Measurements from ENCODE around the gene POU6F2. TPM values are rescaled to one million over a fixed set of nuclear protein-coding genes. Genes with fewer than 3 reads are reported as not detected.

POU6F2 gene
- total and polyA plus RNA-seq, 5 donors: 0.81 to 3.4 (median 2.9) TPM

DNA sequence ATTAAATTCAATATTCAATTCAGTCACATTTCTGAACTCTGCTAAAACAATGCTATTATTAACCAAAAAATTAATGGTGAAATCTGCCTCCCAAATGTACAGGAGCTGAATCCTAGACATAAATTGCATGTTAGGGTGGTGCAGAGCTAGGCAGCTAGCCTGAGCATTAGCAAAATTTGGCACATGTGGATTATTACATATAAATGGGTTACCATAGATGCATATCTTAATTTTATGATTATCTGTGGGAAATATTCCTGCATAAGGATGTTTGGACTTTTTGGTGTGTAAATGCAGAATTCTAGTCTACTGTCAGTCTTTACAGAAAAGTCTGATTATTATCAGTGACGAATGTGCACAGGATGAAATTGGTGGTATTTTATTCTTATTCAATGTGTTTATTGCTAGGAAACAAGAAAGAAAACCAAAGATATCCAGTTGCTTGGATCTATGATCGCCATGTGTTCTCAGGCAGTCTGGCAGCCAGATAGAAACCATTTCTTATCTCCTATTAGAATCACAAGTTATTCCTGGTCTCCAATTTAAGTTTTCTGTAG, 150.7 kb downstream of the POU6F2 start:
- Histone ChIP-seq H3K4me1 (ENCODE audit: control insufficient read depth, insufficient read depth, low read length) (no peaks in the 10 kb centered on the region), H3K27ac (ENCODE audit: low read length) (no peak overlapping the region), H3K4me3 (ENCODE audit: low read length) (no peak overlapping the region), H3K9me3 (ENCODE audit: control insufficient read depth, low read length) (no peaks in the 10 kb centered on the region), H3K27me3 (ENCODE audit: control insufficient read depth, insufficient read depth) (no peaks in the 10 kb centered on the region)
- DNase-seq (no peak), ATAC-seq (no peak)
- WGBS: 78% methylated on average over 2 of the region's 2 CpGs
- intact Hi-C loops (cut with DNase I): no loop called here

DNA sequence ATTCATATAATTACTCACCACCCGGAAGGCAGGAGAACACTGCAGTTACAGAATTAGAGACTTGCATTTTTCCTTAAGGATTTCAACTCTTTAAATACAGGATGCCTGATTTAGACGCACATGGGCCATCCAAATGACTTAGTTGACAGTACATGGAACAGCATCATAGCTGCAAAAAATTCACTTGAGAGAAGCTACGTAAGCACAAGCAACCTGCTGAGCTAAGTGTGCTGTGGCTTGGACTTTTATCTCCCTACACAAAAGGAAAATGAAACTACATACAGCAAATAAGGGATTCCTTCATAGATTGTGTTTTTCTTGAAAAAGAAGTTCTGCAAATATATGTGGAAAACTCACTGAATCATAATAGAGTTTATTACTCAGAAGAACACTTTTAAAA, 152.6 kb downstream of the POU6F2 start:
- ATAC-seq: no peak
- intact Hi-C loops (cut with DNase I): no loop called here
- WGBS: 69% methylated on average over 3 of the region's 3 CpGs
- Histone ChIP-seq H3K4me1 (ENCODE audit: control insufficient read depth, insufficient read depth, low read length) (no peaks in the 10 kb centered on the region), H3K4me3 (ENCODE audit: low read length) (no peak overlapping the region), H3K27ac (ENCODE audit: low read length) (no peak overlapping the region), H3K9me3 (ENCODE audit: control insufficient read depth, low read length) (no peaks in the 10 kb centered on the region), H3K27me3 (ENCODE audit: control insufficient read depth, insufficient read depth) (no peaks in the 10 kb centered on the region)
- DNase-seq: no peak

- intact Hi-C loops (cut with DNase I): no loop called here
- no peak overlapping the region for H3K4me3 ChIP-seq (ENCODE audit: low read length)
Measured at GRCh38 chr7:39130857-39131526, 153.3 kb downstream of the POU6F2 start.

DNA sequence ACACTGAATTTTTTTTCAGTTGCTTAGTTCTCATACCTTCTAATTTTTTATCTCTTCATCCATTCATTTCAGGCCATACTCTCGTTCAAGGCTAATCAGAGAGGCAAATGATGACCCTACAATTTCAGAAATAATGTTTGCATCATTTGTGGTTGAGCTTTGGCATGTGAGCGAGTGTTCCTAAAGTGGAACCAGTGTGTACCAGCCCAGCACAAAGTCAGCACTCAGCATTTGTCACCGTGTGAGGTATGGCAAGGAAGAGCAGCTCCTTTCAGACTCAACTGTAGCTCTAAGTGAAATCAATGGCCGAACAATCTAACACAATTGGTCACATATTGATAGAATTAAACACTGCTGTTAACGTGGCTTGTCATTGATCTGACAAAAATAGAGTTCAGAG, 154.6 kb downstream of the POU6F2 start:
- Histone ChIP-seq H3K27me3 (ENCODE audit: control insufficient read depth, insufficient read depth) (no peaks in the 10 kb centered on the region), H3K27ac (ENCODE audit: low read length) (no peak overlapping the region), H3K9me3 (ENCODE audit: control insufficient read depth, low read length) (no peaks in the 10 kb centered on the region), H3K4me3 (ENCODE audit: low read length) (no peak overlapping the region), H3K4me1 (ENCODE audit: control insufficient read depth, insufficient read depth, low read length) (no peaks in the 10 kb centered on the region)
- intact Hi-C loops (cut with DNase I): no loop called here
- DNase-seq (no peak), ATAC-seq (no peak)
- 73% methylated on average over 5 of the region's 5 CpGs for WGBS

More at GRCh38 chr7:39130857-39131526, 153.3 kb downstream of the POU6F2 start:
- Histone ChIP-seq H3K27ac (ENCODE audit: low read length) (no peak overlapping the region), H3K4me1 (ENCODE audit: control insufficient read depth, insufficient read depth, low read length) (no peaks in the 10 kb centered on the region), H3K9me3 (ENCODE audit: control insufficient read depth, low read length) (no peaks in the 10 kb centered on the region), H3K27me3 (ENCODE audit: control insufficient read depth, insufficient read depth) (no peaks in the 10 kb centered on the region)
- DNase-seq: no peak
- no peak for ATAC-seq
- WGBS: 73% methylated on average over 26 of the region's 26 CpGs

- Histone ChIP-seq H3K27ac (ENCODE audit: low read length) (no peak overlapping the region), H3K4me1 (ENCODE audit: control insufficient read depth, insufficient read depth, low read length) (no peaks in the 10 kb centered on the region), H3K9me3 (ENCODE audit: control insufficient read depth, low read length) (no peaks in the 10 kb centered on the region), H3K4me3 (ENCODE audit: low read length) (no peak overlapping the region), H3K27me3 (ENCODE audit: control insufficient read depth, insufficient read depth) (no peaks in the 10 kb centered on the region)
- DNase-seq (no peak), ATAC-seq (no peak)
- intact Hi-C loops (cut with DNase I): no loop called here
- 81% methylated on average over 4 of the region's 4 CpGs for WGBS
Measured at GRCh38 chr7:39133088-39133487, 155.4 kb downstream of the POU6F2 start.

DNA sequence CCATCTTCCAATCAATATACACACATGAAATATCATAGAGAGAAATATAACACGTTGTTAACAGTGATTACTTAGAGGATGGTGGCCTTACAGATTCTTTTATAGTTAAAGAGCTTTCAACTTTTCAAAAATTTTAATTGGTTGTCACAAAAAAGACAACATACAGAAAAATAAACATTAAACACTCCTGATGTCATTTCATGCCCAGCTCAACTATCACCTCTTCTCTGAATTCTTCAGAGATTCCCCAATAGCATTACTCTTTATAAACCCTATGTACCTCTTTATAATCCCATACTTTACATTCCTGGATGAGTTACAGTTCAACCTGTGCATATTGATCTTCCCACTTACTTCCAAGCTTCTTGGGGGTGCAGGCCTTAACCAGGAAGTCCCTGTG, 159.8 kb downstream of the POU6F2 start:
- Histone ChIP-seq H3K4me3 (ENCODE audit: low read length) (no peak overlapping the region), H3K4me1 (ENCODE audit: control insufficient read depth, insufficient read depth, low read length) (no peaks in the 10 kb centered on the region), H3K27ac (ENCODE audit: low read length) (no peak overlapping the region), H3K9me3 (ENCODE audit: control insufficient read depth, low read length) (no peaks in the 10 kb centered on the region), H3K27me3 (ENCODE audit: control insufficient read depth, insufficient read depth) (no peaks in the 10 kb centered on the region)
- no peak for DNase-seq
- WGBS: 83% methylated on average over 1 of the region's 1 CpG
- intact Hi-C loops (cut with DNase I): no loop called here
- ATAC-seq: no peak

DNA sequence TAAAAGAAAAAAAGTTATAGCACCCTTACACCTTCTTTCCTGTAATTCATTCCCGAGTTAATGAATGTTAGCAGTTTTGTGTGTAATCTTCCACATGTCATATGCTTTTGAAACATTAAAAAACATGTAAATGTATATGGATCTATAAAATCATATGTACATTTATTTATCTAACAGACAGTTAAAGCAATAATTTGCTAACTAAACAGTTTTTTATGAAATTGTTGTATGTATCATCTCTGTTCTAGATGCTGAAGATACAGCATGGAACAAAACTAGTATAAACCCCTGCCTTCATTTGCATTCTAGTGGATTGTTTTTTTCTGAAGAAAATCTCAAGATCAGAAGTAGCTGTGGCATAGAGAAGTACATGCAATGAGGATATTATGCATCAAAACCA, 165.0 kb downstream of the POU6F2 start:
- WGBS: 83% methylated on average over 1 of the region's 1 CpG
- H3K9me3 ChIP-seq (ENCODE audit: control insufficient read depth, low read length): no peaks in the 10 kb centered on the region
- intact Hi-C loops (cut with DNase I): no loop called here
- no peaks in the 10 kb centered on the region for H3K27me3 ChIP-seq (ENCODE audit: control insufficient read depth, insufficient read depth)
- no peak overlapping the region for H3K27ac ChIP-seq (ENCODE audit: low read length)
- no peaks in the 10 kb centered on the region for H3K4me1 ChIP-seq (ENCODE audit: control insufficient read depth, insufficient read depth, low read length)
- ATAC-seq (no peak), DNase-seq (no peak)
- H3K4me3 ChIP-seq (ENCODE audit: low read length): no peak overlapping the region

- H3K9me3 ChIP-seq (ENCODE audit: control insufficient read depth, low read length): no peaks in the 10 kb centered on the region
- intact Hi-C loops (cut with DNase I): no loop called here
- no peak for ATAC-seq
Measured at GRCh38 chr7:39144420-39144819, 166.7 kb downstream of the POU6F2 start.

GRCh38 chr7:39145283-39145682, 167.6 kb downstream of the POU6F2 start:
- H3K9me3 ChIP-seq (ENCODE audit: control insufficient read depth, low read length): no peaks in the 10 kb centered on the region
- H3K27ac ChIP-seq (ENCODE audit: low read length): no peak overlapping the region
- no peaks in the 10 kb centered on the region for H3K4me1 ChIP-seq (ENCODE audit: control insufficient read depth, insufficient read depth, low read length)
- no peak for ATAC-seq
- H3K4me3 ChIP-seq (ENCODE audit: low read length): no peak overlapping the region
- no peak for DNase-seq
- intact Hi-C loops (cut with DNase I): no loop called here
- WGBS: 82% methylated on average over 3 of the region's 3 CpGs
- no peaks in the 10 kb centered on the region for H3K27me3 ChIP-seq (ENCODE audit: control insufficient read depth, insufficient read depth)

More at GRCh38 chr7:39144420-39144819, 166.7 kb downstream of the POU6F2 start:
- Histone ChIP-seq H3K27me3 (ENCODE audit: control insufficient read depth, insufficient read depth) (no peaks in the 10 kb centered on the region), H3K27ac (ENCODE audit: low read length) (no peak overlapping the region), H3K4me3 (ENCODE audit: low read length) (no peak overlapping the region), H3K4me1 (ENCODE audit: control insufficient read depth, insufficient read depth, low read length) (no peaks in the 10 kb centered on the region)
- 75% methylated on average over 1 of the region's 1 CpG for WGBS
- DNase-seq: no peak

- no peaks in the 10 kb centered on the region for H3K27me3 ChIP-seq (ENCODE audit: control insufficient read depth, insufficient read depth)
- ATAC-seq: no peak
- H3K4me3 ChIP-seq (ENCODE audit: low read length): no peak overlapping the region
- DNase-seq: no peak
- intact Hi-C loops (cut with DNase I): no loop called here
- H3K4me1 ChIP-seq (ENCODE audit: control insufficient read depth, insufficient read depth, low read length): no peaks in the 10 kb centered on the region
- no peak overlapping the region for H3K27ac ChIP-seq (ENCODE audit: low read length)
- no peaks in the 10 kb centered on the region for H3K9me3 ChIP-seq (ENCODE audit: control insufficient read depth, low read length)
Measured at GRCh38 chr7:39145935-39146334, 168.2 kb downstream of the POU6F2 start.

GRCh38 chr7:39152701-39153100, 175.0 kb downstream of the POU6F2 start:
- ATAC-seq: no peak

DNA sequence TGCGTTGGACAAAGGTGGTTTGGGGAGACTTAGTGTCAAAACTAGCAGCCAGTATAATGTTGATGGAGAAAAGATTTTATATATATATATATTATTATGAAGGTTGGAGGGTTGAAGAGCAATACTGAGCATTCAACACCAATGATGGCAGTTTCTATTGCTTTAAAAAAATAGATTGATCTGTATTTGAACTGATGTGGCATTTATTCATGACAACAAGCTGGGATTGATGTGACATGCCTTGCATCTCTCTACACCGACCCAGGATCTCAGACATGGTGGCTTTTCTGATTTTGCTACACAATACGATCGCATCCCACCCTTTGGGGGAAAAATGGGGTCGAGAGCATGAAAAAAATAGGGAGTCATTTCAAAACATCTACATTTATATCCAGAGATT, 175.4 kb downstream of the POU6F2 start:
- DNase-seq: no peak
- Histone ChIP-seq H3K27me3 (ENCODE audit: control insufficient read depth, insufficient read depth) (no peaks in the 10 kb centered on the region), H3K4me3 (ENCODE audit: low read length) (no peak overlapping the region), H3K27ac (ENCODE audit: low read length) (no peak overlapping the region), H3K9me3 (ENCODE audit: control insufficient read depth, low read length) (no peaks in the 10 kb centered on the region), H3K4me1 (ENCODE audit: control insufficient read depth, insufficient read depth, low read length) (no peaks in the 10 kb centered on the region)
- 83% methylated on average over 5 of the region's 5 CpGs for WGBS
- intact Hi-C loops (cut with DNase I): no loop called here
- no peak for ATAC-seq

More at GRCh38 chr7:39152701-39153100, 175.0 kb downstream of the POU6F2 start:
- Histone ChIP-seq H3K27me3 (ENCODE audit: control insufficient read depth, insufficient read depth) (no peaks in the 10 kb centered on the region), H3K4me1 (ENCODE audit: control insufficient read depth, insufficient read depth, low read length) (no peaks in the 10 kb centered on the region), H3K4me3 (ENCODE audit: low read length) (no peak overlapping the region), H3K9me3 (ENCODE audit: control insufficient read depth, low read length) (no peaks in the 10 kb centered on the region), H3K27ac (ENCODE audit: low read length) (no peak overlapping the region)
- DNase-seq: no peak
- intact Hi-C loops (cut with DNase I): no loop called here
- WGBS: 62% methylated on average over 4 of the region's 4 CpGs

All from right cardiac atrium (tissue), 5 donors.